Progenitor cell of endocrine pancreas (in vitro differentiated cells): ENCODE results near the gene DOCK8. TPM values are rescaled to one million over a fixed set of nuclear protein-coding genes. Genes with fewer than 3 reads are reported as not detected.

Source experiments
- DNase-seq: peaks from one replicate; pipeline ENCODE4 v3.0.0; 2021; ENCODE audit warnings: low spot score; ENCODE audit not compliant: unreplicated experiment
- H3K27ac Mint-ChIP-seq: 2 replicates; pipeline ENCODE4 v1.8.0; 2021; ENCODE audit warnings: mild to moderate bottlenecking, moderate library complexity, mixed read lengths
- H3K27me3 Mint-ChIP-seq: 2 replicates; pipeline ENCODE4 v1.8.0; 2021; ENCODE audit warnings: mixed read lengths
- H3K36me3 Mint-ChIP-seq: 2 replicates; pipeline ENCODE4 v1.8.0; 2022; ENCODE audit warnings: mixed read lengths; ENCODE audit not compliant: insufficient read depth
- H3K4me1 Mint-ChIP-seq: 2 replicates; pipeline ENCODE4 v1.8.0; 2021; ENCODE audit warnings: low read depth, mixed read lengths
- H3K4me3 Mint-ChIP-seq: 2 replicates; pipeline ENCODE4 v1.8.0; 2021; ENCODE audit warnings: low read depth, mild to moderate bottlenecking, moderate library complexity, mixed read lengths
- H3K9me3 Mint-ChIP-seq: 2 replicates; pipeline ENCODE4 v1.8.0; 2021; ENCODE audit warnings: low read depth, mixed read lengths
- total RNA-seq: library from RNA; stranded (reverse); gene quantifications from 2 replicates; pipeline ENCODE4 v1.2.1, GENCODE V29; 2021
- TF ChIP-seq, protein P1 (sequence below): fragments of 200-600 bp; sonication (generic); IDR thresholded peaks from one replicate; pipeline ENCODE4 v1.5.0; 2021; ENCODE audit warnings: antibody characterized with exemption, mild to moderate bottlenecking; ENCODE audit not compliant: unreplicated experiment

The DOCK8 gene
- total RNA-seq, 1 donor from 2014 or later = 8.3 TPM

GRCh38 chr9:312596-313320 lies 98.1 kb downstream of the DOCK8 start:
- H3K4me3 Mint-ChIP-seq = no peak overlapping the region
- H3K27ac Mint-ChIP-seq = no peak overlapping the region
- no peaks in the 10 kb centered on the region for H3K36me3 Mint-ChIP-seq
- peaks cover 12% of the 10 kb centered on the region for H3K4me1 Mint-ChIP-seq
- H3K27me3 Mint-ChIP-seq = peaks cover 3% of the 10 kb centered on the region
- no peak for DNase-seq
- H3K9me3 Mint-ChIP-seq = no peaks in the 10 kb centered on the region
- TF ChIP-seq, protein P1, sequence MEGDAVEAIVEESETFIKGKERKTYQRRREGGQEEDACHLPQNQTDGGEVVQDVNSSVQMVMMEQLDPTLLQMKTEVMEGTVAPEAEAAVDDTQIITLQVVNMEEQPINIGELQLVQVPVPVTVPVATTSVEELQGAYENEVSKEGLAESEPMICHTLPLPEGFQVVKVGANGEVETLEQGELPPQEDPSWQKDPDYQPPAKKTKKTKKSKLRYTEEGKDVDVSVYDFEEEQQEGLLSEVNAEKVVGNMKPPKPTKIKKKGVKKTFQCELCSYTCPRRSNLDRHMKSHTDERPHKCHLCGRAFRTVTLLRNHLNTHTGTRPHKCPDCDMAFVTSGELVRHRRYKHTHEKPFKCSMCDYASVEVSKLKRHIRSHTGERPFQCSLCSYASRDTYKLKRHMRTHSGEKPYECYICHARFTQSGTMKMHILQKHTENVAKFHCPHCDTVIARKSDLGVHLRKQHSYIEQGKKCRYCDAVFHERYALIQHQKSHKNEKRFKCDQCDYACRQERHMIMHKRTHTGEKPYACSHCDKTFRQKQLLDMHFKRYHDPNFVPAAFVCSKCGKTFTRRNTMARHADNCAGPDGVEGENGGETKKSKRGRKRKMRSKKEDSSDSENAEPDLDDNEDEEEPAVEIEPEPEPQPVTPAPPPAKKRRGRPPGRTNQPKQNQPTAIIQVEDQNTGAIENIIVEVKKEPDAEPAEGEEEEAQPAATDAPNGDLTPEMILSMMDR = no peak

- Mint-ChIP-seq H3K9me3 (no peaks in the 10 kb centered on the region), H3K36me3 (no peaks in the 10 kb centered on the region), H3K4me1 (peaks cover 12% of the 10 kb centered on the region), H3K27ac (no peak overlapping the region), H3K4me3 (no peak overlapping the region), H3K27me3 (peaks cover 3% of the 10 kb centered on the region)
- DNase-seq = no peak
- TF ChIP-seq, protein P1 = no peak
These were observed 101.8 kb downstream of the DOCK8 start for GRCh38 chr9:316382-316965.

DNA sequence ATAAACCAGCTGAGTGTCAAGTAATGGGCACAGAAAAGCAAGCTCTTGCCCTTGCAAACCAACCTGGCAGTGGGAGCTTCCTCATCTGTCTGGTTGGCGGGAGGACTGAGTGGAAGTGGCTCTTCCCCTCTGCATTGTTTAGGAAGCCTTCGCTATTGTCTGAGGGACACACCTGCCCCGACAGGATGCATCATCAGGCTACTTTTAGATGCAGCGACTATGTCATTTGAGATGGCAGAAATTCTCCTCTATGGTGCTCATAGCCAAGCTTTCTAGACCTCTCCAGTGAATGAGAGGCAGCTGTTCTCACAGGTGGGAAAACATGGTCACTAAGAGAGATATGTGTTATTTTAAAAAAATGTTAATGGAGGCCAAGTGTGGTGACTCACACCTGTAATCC lies 104.0 kb downstream of the DOCK8 start:
- H3K4me1 Mint-ChIP-seq = no peaks in the 10 kb centered on the region
- no peaks in the 10 kb centered on the region for H3K9me3 Mint-ChIP-seq

GRCh38 chr9:324971-325370 lies 110.3 kb downstream of the DOCK8 start:
- no peak overlapping the region for H3K27ac Mint-ChIP-seq
- H3K9me3 Mint-ChIP-seq = no peaks in the 10 kb centered on the region
- H3K4me3 Mint-ChIP-seq = no peak overlapping the region
- H3K36me3 Mint-ChIP-seq = no peaks in the 10 kb centered on the region
- TF ChIP-seq, protein P1 = no peak
- DNase-seq = no peak
- H3K4me1 Mint-ChIP-seq = peaks cover 3% of the 10 kb centered on the region
- H3K27me3 Mint-ChIP-seq = peaks cover 5% of the 10 kb centered on the region

More for the DNA sequence above, 104.0 kb downstream of the DOCK8 start:
- Mint-ChIP-seq H3K27ac (no peak overlapping the region), H3K36me3 (no peaks in the 10 kb centered on the region), H3K4me3 (no peak overlapping the region), H3K27me3 (peaks cover 3% of the 10 kb centered on the region)
- no peak for DNase-seq
- TF ChIP-seq, protein P1 = no peak

GRCh38 chr9:326667-327066 lies 112.0 kb downstream of the DOCK8 start:
- no peak for DNase-seq
- no peaks in the 10 kb centered on the region for H3K36me3 Mint-ChIP-seq
- H3K27ac Mint-ChIP-seq = no peak overlapping the region
- TF ChIP-seq, protein P1 = no peak
- H3K27me3 Mint-ChIP-seq = peaks cover 5% of the 10 kb centered on the region
- no peak overlapping the region for H3K4me3 Mint-ChIP-seq
- H3K9me3 Mint-ChIP-seq = no peaks in the 10 kb centered on the region
- peaks cover 11% of the 10 kb centered on the region for H3K4me1 Mint-ChIP-seq
